ENCODE data around the gene MUCL3. TPM values are rescaled to one million over a fixed set of nuclear protein-coding genes. Genes with fewer than 3 reads are reported as not detected.
A peak's percentile ranks its signal among the peaks of the same experiment; 100 is the strongest.

MUCL3 gene
- polyA plus RNA-seq, 3 donors, result 0.03 to 0.18 (median 0.08) TPM

DNA sequence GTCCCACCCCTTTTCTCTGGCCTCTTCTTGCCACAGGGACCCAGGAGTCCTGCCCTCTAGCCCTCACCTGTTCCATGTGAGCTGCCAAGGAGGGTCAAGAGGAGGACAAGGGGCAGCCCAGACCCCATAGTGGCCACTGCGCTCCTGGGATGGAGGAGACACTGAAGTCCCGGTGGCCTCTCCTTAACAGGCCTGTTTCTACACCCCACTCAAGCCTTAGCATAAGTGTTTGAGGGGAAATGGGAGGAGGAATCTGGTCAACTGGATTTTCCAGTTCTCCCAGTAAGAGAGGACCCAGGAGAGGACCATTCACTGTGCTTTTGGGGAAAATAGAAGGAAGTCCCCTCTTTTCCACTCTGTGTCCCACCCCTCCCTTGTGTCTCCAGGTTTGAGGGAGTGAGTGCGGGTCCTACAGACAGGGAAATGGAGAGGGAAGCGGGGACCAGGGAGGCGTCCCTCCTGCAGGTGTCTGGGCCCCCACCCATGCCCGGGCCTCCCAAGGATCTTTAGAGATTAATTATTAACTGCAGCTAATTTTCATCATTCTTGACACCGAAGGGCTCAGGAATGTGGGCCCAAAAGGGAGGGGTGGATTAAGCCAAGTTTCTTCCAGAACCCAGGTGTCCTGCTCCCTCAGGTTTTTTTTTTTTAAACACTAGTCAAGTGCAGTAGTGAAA, 8.7 kb upstream of the MUCL3 start, which contains the start of gene SFTA2:
SFTA2 (minus strand) TSS at position 202 of the 677 bp plus-strand sequence; CDS start at position 128, 74 bp downstream.
- no peak for DNase-seq (ENCODE audit: extremely low read depth in 1 of 11, low read depth in 9 of 11, low spot score in 4 of 11)

DNA sequence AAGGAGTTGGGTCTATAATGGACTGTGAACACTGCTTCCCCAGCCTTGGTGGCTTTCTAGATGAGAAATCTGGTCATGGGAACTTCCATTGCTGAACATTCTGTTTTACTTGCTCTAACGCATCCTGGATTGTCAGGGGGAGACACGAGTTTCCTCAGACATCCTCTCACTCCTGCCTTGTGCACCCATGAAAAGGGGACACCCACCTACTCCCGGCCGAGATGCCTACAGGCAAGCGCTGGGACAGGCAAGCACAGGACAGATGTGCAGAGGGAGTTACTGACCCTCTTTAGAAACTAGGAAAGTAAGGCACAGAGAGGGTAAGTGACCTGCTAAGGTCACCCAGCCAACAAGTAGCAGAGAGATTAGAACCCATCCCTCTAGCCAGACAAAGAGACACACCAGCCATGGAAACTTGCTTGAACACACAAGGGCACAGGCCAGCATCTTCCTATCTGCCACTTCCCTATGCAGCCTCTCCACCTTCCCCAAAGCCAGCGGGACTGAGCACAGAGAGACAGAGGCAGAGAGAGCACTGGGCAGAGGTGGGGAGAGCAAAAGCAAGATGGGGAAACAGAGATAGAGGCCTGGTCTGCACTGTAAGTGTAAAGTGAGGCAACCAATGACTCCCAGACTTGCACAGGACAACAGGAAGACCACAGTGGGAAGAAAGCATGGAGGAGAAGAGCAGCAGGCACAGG, 8.0 kb upstream of the MUCL3 start:
- no peak for DNase-seq (ENCODE audit: extremely low read depth in 1 of 11, low read depth in 9 of 11, low spot score in 4 of 11)

DNA sequence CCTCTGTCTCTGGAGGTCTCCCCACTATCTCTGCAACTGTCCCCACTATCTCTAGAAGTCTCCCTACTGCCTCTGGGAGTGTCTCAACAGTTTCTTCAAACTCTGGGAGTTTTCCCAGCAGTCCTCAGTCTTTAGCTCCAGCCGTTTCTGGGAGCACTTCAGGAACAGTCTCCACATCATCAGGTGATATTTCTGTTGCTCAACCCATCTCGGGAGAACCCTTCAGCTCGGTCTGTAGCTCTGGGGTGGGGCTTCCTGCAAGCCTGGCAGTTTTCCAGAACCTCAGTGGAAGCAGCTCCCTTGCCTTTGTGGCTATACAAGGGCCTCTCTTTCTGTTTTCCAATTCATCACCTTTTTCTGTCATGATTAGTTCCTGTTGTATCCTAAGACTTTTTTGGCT, 5.8 kb upstream of the MUCL3 start:
- no peak for DNase-seq (ENCODE audit: extremely low read depth in 1 of 11, low read depth in 9 of 11, low spot score in 4 of 11)

DNA sequence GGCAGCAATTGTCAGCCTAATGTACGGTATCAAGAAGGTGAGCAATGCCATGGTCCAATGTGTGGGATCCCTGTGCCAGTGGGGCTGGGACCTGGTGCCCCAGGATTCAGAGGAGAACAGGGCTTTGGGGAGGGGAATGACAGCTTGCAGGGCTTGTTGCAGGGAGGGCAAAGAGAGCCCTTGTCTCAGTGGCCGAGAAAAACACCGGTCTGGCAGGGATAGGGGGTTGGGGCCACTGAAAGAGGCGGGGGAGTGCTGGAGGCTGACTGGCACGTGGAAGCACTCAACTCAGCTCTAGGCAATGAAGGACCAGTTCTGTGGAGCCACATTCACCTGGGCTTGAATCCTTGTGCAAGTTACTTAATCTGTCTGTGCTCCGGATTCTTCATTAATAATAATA, 3.5 kb upstream of the MUCL3 start:
- no peak for DNase-seq (ENCODE audit: extremely low read depth in 1 of 11, low read depth in 9 of 11, low spot score in 4 of 11)

DNA sequence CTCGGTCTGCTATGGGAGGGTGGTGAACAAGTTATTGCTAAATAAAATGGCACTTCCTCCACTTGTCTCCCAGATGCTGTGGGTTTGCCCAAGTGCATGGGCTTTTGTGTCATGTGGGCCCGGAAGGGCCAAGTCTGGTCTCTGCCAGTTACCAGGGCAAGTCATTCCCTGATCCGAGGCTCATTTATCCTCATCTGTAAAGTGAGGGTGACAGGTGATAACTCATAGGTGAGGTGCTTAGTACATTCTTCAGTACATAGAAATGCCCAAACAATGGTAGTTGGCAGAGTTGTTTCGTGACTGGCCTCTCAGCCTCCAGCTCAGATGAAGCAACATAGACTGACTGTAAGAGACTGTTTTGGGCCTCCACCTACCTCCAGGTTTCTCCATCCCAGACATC, 2.0 kb upstream of the MUCL3 start:
- no peak for DNase-seq (ENCODE audit: extremely low read depth in 1 of 11, low read depth in 9 of 11, low spot score in 4 of 11)

DNA sequence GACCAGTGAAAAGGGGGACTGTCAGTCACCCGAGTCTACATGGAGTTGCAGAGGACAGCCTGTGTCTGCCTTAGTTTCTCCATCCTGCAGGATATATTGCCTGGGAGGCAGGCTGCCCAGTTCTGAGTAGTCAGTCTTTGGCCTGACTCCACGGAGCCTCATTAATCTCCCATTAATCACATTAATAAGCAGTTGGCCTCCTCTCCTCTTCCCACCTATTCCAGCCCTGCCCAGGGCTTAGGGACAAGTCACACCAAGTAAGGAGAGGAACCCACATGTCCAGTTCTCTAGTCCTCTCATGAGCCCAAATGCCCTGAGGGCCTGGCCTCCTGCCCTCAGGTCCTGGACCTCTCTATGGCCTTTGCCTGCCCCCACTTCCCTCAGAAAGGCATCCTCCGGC, 1.3 kb upstream of the MUCL3 start:
- no peak for DNase-seq (ENCODE audit: extremely low read depth in 1 of 11, low read depth in 9 of 11, low spot score in 4 of 11)

DNA sequence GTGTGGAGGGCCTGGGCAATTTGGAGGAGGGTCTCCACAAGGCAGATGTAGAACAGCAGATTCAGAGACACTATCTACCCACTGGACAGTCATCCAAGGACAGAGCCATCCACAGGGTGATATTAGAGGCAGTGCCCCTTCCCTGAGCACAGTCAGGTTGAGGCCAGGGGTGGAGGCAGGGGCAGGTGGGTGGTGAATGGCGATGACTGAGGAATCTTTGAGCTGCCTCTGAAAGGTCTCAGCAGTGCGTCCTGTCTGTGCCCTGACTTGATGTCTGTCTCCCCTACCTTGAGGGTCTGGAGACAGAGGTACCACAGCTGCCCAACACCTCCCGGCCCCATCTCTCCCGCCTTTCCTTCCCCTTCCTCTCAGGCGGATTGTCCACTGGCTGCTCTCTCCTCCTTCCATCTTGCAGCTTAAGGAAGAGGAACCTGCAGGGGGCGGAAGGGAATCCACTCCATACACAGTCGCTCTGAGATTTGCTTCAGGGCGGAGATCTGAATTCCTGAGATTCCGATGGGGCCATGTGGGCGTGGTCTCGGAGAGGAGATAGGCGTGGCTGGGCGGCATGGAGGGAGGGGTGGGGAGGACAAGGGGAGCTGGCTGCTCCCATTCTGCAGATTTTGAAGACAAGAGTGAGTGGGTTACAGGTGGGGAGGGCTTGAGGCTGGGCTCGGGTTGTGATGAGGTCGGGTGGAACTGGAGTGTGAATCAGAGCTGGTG, 1.7 kb downstream of the MUCL3 start:
- DNase-seq (ENCODE audit: extremely low read depth in 1 of 11, low read depth in 9 of 11, low spot score in 4 of 11), result peak; percentile 53 to 84 (median 71)

DNA sequence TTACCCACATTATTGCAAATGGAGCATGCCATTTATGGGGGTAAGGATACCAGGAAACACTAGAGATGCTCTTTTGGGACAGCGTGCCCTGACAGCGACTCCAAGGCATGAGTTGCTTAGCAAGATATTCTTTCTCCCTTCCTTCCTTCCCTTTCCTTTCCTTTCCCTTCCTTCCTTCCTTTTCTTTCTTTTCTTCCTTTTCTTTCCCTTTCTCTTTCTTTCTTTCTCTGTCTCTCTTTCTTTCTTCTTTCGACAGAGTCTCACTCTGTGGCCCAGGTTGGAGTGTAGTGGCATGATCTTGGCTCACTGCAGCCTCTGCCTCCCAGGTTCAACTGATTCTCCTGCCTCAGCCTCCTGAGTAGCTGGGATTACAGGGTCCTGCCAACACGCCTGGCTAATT, 3.3 kb downstream of the MUCL3 start:
- no peak for DNase-seq (ENCODE audit: extremely low read depth in 1 of 11, low read depth in 9 of 11, low spot score in 4 of 11)

DNA sequence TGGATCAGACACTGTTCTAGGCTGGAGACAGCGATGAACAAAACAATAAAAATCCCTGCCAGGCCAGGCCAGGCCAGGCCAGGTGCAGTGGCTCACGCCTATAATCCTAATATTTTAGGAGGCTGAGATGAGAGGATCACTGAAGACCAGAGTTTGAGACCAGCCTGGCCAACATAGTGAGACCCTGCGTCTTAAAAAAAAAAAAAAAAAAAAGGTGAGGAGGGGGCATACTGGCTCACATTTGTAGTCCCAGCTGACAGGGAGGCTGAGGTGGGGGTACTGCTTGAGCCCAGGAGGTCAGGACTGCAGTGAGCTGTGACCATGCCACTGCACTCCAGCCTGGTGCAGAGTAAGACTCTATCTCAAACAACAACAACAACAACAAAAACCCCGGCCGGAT, 4.5 kb downstream of the MUCL3 start:
- no peak for DNase-seq (ENCODE audit: extremely low read depth in 1 of 11, low read depth in 9 of 11, low spot score in 4 of 11)

DNA sequence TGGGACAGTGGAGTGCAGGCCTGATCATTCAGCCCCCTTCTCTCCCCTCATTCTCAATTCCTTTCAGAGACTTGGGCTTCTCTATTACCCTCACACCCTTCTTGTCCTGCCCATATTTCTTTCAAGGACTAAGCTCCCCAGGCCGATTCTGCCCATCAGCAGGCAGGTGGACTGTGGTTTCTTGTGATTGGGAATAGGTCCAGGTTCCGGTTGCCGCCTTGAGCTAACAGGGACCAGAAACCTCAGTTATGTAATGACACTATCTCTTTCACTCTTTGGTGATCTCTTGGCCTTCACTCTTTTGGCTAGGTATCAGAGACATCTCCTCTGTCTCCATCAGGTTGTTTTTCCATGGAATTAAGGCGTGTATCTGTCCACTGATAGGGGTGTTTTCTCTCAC, 6.5 kb downstream of the MUCL3 start:
- no peak for DNase-seq (ENCODE audit: extremely low read depth in 1 of 11, low read depth in 9 of 11, low spot score in 4 of 11)

DNA sequence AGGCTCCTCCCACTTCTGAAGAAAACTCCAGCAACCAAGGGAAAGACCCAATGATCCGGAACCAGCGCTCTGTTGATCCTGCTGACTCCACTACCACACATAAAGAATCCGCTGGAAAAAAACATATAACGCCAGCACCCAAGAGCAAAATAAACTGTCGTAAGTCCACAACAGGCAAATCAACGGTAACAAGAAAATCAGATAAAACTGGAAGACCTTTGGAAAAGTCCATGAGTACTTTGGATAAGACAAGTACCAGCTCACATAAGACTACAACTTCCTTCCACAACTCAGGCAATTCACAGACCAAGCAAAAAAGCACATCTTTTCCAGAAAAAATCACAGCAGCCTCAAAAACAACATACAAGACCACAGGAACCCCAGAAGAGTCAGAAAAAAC, 8.0 kb downstream of the MUCL3 start:
- no peak for DNase-seq (ENCODE audit: extremely low read depth in 1 of 11, low read depth in 9 of 11, low spot score in 4 of 11)

DNA sequence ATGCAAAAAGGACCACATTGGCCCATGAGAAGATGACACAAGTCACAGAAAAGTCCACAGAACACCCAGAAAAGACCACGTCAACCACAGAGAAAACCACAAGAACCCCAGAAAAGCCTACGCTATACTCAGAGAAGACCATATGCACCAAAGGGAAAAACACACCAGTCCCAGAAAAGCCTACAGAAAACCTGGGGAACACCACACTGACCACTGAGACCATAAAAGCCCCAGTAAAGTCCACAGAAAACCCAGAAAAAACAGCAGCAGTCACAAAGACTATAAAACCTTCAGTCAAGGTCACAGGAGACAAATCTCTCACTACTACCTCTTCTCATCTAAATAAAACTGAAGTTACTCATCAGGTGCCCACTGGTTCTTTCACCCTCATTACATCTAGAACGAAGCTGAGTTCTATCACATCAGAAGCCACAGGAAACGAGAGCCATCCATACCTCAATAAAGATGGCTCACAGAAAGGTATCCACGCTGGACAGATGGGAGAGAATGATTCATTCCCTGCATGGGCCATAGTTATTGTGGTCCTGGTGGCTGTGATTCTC, 11.2 kb downstream of the MUCL3 start:
- no peak for DNase-seq (ENCODE audit: extremely low read depth in 1 of 11, low read depth in 9 of 11, low spot score in 4 of 11)

DNA sequence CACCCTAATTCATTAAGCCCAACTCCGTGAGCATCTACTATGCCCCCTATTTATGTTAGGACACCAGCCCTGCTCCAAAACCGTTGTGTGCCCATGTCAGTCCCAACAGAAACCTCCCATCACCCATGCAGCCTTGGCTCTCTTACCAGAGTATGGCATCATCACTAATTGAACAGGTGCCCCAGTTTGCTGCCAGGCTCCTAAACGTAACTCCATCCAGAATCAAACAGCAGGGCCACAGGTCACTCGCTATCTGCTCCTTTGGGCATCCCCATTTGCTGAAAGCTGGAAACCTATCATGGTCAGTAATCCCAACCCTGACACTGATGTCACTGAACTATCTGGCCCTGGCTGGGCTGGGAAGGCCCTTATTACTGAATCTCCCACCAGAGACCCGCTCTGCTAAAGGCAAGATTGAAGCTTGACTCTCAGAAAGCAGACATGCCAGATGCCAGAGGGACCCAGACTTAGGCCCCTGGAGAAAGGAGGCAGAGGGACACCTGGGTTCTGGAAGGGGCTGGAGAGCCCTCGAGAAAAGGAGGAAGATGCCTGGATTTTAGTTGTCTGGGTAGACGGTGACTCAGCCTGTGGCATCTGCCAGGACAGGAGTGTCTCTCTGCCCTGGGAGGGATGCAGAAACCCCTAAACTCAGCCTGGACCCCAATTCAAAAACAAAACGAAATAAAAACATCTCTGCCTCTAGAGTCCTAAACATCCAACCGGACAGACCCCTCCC, 14.0 kb downstream of the MUCL3 start:
- DNase-seq (ENCODE audit: extremely low read depth in 1 of 11, low read depth in 9 of 11, low spot score in 4 of 11), result no peak

DNA sequence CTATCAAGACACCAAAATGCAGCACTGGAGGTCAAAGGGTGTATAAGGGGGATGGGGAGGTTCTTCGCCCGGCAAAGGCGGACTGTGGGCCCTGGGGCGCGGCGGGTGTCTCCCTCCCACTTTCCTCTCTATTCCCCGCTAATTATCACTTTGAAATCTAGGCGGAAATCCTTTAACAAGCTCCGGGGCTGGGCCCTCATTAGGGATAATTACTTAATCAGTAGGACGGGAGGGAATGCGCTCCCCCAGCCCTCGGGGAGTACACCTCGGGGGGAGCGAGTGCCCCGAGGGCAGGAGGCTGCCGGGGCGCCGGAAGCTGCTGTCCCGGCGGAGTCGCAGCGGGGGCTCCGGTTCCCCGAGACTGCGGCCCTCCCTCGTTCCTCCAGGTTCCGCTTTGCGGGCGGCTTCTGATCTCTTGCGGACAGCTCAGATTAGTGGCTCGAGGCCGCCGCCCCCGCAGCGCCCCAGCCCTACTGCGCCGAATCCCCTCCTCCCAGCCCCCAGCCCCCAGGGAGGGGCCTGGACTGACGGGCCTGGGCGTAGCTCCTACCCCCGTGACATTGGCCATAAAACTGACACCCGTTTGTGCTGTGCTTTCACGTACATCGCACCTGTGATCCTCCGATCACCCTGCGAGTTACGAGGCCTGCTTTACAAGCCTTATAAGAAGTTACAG, 14.7 kb downstream of the MUCL3 start:
- peak in 9 of 11 donors; percentile 27 to 61 (median 45) for DNase-seq (ENCODE audit: extremely low read depth in 1 of 11, low read depth in 9 of 11, low spot score in 4 of 11)

DNA sequence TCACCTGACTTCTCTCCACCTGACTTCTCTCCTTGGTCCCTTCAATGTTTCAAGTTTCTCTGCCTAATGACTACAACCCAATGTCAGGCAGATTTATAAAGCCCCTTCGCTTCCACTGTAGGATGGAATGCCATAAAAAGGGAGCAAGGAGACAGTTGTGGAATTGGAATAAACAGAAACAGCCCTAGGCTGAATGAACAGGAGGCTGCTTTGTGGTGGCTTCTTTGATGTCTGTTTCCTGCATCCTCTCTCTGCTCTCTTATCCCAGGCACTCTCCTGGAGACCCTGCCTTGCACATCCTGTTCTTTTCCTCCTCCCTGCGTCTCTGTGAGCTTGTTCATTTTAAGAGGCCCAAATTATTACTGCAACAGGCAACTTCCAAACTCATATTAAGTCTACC, 16.9 kb downstream of the MUCL3 start:
- no peak for DNase-seq (ENCODE audit: extremely low read depth in 1 of 11, low read depth in 9 of 11, low spot score in 4 of 11)

DNA sequence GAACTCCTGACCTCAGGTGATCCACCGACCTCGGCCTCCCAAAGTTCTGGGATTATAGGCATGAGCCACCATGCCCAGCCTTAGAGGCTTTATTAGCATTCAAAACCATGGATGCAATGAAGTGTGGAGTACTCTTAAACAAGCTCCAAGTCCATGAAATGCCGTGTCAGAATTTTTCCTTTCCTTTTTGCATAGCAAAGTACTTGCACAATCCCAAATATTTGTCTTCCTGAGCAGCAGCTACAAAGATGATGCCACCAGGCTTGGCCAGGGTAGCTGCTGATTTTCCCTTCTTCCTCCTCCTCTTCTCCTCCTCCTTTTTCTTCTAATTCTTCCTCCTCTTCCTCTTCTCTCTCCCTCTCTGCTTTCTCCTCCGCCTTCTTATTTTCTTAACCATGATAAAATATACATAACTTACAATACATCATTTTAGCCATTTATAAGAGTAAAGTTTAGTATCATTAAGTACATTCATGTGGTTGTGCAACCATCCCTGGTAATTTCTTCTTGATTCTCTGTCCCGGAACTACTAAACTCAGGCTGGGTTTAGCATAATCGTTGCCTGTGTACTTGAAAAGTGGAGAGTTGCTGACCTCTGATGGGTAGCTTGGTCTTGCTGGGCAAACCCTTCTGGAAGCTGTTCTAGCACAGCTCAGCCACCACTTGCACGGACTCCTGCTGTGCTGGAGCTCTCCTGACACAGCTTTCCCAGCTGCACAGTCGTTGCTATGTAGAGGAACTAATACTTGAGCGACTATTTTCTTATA, 20.3 kb downstream of the MUCL3 start:
- DNase-seq (ENCODE audit: extremely low read depth in 1 of 11, low read depth in 9 of 11, low spot score in 4 of 11), result no peak

DNA sequence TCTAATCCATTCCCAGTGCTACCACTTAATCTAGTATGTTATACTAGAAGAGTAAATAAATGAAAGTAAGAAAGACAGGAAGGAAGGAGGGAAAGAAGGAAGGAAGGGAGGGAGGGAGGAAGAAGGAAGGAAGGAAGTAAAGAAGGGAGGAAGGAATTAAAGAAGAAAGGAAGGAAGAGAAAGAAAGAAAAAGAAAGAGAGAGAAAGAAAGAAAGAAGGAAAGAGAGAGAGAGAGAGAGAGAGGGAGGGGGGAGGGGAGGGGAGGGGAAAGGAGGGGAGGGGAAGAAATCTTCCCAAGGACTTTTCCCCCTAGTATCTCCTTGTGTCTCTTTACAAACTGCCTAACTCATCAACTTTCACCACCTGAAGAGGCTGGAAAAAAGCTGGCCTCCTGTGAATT, 21.9 kb downstream of the MUCL3 start:
- DNase-seq (ENCODE audit: extremely low read depth in 1 of 11, low read depth in 9 of 11, low spot score in 4 of 11), result no peak

DNA sequence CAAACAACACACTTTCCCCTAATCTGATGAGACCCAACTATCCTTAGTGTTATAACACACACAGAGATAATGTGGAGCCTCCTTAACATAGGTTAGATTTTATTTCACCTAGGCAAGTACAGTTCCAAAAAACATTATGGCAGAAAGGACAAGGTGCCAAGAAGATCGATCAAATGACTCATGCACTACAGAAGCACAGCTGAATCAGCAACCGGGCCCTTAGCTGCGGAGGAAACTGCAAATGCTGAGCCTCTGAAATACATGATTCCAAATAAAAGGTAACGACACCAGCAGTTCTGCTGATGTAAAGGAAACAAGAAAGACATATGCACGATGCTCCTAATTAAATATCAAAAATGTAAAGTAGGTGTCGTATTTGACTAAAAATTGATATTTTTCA, 22.9 kb downstream of the MUCL3 start:
- no peak for DNase-seq (ENCODE audit: extremely low read depth in 1 of 11, low read depth in 9 of 11, low spot score in 4 of 11)

Data from renal cortex interstitium (tissue), 11 donors.